Stimulated activated CD8-positive, alpha-beta memory T cell treated with anti-CD3 and anti-CD28 coated beads, Interleukin-4, amount 100 ng/mL, for 48 hours (primary cell): ENCODE measurements around the gene TMEM207.
A peak's percentile ranks its signal among the peaks of the same experiment; 100 is the strongest.

ENCODE experiments used
- DNase-seq: peaks from one replicate; pipeline ENCODE4 v3.0.0-alpha.2; 2020

TMEM207 gene

DNA sequence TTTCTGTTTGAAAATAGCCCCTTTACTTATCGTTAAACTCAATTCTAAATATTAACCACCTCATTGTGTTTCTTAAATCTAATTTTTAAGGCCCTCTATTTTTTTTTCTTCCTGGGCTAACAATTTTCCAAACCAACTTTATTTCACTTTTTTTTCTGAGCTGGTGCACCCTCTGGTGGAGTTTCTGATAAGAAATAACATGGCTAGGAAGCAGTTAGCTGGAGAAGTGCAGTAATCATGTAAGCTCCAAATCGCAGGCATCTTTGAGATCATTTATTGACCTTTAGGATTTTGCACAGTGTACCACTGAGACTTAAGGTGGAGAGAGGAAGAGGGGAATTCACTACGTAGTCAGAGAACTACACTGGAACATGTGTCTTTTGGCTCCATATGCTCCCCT is 6.4 kb downstream of the TMEM207 start:
- no peak for DNase-seq

DNA sequence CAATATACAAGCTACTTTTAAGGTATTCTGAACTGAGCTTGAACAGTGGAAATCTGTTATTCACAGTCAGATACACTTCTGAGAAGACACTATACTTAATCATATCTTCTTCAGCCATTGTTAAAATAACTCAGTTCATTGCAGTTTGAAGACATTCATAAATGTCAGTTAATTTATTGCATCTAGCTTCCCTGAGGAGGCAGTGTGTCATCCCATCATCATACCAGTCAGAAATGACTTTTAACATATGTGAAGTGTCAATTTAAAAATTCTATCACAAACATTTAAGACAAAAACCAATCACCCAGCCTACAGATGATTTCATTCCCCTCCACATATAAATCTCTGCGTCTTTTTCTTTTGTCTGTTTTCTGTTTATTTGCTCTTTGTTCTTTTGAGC is 7.5 kb downstream of the TMEM207 start:
- no peak for DNase-seq

DNA sequence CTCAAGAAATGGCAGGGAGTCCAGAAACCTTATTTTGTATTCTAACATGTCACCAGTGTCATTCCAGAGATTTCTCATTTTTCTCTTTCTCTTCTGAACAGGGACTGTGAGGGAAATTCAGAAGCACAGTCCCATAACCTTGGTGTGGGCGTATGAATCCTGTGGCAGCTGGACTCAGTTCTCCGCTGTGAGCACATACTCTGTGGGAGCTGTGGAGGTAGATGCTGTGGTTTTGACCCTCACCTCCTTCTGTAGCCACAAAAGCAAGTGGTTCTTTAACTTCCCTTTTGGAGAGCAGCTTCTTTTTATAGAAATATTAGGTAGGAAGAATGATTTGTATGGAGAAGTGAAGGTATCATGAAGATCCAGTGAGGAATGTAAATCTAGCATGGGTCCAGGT is 13.4 kb downstream of the TMEM207 start:
- DNase-seq: no peak

DNA sequence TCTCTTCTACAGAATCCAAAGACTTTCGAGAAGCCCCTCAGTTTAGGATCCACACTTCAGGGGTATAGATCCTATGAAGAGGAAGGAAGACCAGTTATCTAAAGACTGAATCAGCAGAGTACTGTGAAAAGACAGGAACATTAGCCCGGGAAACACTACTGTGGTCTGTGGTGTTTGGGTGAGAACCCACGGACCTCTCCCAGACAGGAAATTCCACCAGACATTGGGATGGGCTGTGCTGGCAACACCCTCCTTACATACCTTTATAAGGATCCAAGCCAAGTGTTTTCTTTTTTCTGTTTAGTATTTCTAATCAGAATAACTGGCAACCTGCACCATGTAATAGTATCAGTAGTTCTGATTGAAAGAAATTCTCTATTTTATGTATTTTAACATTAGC is 14.1 kb downstream of the TMEM207 start:
- no peak for DNase-seq

DNA sequence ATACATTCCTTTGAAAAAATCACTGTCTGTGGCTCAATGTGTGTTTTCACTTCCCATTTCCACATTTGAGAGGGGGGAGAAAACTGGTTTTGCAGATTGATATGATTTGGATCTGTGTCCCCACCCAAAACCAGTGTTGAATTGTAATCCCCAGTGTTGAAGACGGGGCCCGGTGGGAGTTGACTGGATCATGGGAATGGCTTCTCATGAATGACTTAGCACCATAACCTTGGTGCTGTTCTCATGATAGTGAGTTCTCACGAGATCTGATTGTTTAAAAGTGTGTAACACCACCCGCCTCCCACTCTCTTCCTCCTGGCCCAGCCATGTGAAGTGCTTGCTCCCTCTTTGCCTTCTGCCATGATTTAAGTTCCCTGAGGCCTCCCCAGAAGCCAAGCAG is 16.1 kb downstream of the TMEM207 start:
- DNase-seq: no peak

DNA sequence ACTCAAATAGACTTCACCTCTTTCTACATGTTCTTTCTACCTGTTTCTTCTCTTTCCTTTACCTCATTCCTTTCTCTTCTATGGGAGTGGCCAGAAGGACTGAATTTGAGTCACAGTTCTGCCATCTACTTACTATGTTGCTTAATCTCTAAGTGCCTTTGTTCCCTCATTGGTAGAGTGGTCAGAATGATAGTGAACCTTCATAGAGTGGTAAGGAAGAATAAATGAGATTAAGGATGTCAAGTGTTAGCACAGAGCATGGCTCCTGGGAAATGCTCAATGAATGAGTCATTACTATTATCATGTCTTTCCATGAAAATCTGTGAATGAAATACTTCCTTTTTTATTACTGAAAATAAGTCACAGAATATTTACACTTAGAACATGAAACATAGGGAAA is 17.5 kb downstream of the TMEM207 start:
- no peak for DNase-seq

DNA sequence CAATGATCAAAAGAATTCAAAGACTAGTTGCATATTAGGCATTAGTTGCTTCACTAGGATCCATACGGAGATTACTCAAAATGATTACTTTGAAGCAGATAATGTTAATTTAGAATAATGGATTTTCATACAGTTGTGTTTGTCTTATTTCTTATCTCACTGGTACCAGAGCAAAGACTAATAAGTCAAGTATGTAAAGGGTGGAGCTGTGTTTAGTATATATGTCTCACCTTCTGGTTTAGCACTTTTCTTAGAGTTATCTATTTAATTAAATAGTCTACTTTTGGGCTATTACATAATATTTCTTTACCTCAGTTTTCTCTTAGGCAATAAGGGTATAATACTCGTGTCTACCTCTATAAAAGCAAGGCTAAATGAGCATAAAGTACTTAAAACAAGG is 18.8 kb downstream of the TMEM207 start:
- DNase-seq: no peak

DNA sequence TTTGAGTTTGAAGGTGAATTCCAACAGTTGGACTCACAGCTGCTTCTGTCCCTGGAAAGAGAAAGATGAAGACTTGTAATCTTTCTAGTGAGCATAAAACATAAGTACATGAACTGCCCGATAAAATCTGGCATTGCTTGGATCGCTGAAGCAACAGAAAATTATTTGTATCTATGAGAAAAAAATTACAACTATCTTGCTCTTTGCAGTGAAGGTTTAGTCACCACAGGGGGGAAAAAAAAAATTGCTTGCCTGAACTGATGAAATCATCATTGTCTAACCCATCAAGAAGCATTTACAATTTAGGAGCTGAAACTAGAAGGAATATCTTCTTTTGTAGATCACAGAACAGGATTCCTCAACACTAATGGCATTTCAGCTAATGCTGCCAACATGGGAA is 20.0 kb downstream of the TMEM207 start:
- no peak for DNase-seq

DNA sequence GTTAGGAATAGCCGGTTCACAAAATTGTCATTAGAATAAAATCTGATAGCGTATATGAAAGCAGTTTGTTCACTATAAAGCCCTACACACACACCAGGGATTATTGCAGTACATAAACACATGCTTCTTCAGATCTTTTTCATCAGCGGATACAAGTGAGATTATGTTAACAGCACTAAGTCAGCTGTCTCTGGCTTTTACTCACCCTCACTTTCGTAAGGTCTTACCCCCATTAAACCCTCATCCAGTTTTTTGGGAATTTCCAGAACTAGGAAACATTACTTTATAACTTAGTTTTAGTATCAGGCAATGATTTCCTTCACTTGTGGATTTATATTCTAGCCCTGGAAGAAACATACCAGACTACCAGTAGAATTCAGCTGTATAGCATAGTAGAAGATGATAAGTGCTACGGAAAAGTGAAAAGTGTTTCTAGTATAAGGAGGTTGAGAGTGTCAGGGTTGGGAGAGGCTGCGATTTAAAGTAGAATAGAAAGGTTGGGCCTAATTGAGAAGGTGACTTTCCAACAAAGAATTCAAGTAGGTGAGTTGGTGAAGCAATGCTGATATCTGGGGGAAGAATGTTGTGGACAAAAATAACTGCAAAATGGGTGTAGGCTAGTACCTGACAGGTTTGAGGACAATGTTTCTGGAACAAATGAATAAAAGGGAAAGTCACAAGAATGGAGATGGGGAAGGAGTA is 22.7 kb downstream of the TMEM207 start:
- DNase-seq: no peak

DNA sequence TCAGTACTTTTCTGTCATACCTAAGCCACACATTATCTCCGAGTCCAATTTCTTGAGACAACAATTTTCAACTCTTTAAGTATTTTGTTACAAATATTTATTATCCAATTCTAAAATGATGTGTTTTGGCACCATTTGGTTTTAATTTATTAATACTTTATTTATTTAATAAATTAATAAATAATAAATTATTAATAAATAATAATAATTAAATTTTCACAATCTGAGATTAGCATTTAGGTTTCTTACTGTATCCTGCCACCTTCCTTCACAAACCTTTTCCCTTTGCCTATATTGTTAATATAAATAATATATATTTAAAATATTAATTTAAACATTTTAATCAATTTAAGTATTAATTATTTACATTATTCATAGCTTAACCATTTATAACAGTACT is 23.9 kb downstream of the TMEM207 start:
- DNase-seq: no peak

DNA sequence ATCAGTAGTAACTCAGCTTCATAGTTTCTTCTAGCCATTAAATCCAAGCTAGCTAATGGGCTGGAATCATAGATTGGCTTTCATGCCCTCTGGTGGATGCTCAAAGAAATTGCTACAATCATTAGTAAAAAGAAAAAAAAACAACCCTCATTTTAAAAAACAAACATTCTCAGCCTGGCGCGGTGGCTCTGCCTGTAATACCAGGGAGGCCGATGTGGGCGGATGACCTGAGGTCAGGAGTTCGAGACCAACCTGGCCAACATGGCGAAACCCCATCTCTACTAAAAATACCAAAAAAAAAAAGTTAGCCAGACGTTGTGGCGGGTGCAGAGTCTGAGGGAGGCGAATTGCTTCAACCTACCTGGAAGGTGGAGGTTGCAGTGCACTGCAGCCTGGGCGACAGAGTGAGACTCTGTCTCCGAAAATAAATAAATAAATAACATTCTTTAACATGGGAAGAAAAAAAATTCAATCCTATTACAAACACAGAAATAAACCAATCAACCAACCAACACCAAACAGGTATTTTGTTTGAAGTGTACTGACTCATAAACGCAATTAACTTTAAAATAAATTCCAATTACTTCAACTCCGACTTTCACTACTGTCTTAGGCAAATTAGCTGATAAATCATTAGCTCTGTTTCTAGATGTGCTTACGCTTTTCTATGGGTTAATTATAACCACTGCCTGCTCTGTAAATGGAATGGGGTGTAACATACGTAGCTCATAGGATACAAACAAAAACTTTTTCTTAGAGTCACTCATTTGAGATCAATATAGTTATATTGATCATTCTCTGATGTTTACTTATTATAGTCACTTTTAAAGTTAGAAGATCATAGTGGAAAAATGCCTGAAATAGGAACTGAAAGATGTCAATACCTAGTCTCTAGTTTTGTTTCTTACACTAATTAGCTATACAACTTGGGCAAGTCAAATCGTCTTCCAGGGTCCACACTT is 24.9 kb downstream of the TMEM207 start:
- peak; percentile 54 for DNase-seq

DNA sequence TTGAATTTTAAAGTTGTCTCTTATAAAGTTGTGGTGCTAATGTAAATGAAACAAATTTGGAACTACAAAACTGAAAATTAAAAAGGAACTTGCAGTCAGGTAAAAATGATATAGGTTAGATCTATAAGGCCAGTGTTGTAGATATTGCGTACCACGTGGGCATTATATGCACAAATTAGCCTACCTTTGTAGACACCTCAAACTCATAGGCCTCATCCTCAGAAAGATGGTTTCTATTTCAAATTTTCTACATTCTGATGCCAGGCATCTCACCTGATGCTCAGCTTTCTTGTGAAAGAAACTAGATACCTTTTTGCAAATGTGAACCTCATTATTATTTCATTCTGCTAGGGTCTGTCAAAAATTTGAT is 25.6 kb downstream of the TMEM207 start:
- no peak for DNase-seq

DNA sequence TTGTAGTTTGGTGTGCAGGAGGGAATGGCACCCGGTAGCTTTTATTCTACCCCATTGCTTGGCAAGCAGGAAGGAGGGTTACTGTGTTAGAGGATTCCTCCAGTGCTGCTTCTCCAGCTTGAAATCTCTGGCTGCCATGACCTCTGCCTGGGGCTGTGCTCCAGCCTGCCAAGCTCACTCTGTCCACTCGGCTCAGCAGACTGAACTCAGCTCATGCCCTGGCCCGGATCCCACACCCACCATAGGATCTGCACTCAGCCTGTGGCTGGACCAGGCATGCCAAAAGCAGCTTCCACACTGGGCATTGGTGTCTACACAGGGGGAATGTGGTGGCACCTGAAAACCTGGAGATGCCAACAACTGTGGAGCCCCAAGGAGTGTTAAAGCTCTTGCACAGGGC is 35.4 kb downstream of the TMEM207 start:
- DNase-seq: no peak

DNA sequence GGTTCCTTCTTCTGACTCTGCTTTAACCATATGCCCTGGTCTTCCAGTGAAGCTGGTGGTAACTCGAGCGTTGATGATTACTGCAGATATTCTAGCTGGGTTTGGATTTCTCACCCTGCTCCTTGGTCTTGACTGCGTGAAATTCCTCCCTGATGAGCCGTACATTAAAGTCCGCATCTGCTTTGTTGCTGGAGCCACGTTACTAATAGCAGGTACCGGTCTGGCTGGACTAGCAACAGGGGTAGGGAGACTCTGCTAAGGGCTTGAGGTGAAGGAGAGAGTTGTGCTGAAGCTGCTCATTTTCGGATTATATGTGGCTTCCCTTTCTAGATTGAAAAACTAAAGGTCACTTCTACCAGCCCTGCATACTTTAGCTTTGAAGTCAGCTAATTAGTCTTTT is 45.0 kb downstream of the TMEM207 start:
- no peak for DNase-seq

DNA sequence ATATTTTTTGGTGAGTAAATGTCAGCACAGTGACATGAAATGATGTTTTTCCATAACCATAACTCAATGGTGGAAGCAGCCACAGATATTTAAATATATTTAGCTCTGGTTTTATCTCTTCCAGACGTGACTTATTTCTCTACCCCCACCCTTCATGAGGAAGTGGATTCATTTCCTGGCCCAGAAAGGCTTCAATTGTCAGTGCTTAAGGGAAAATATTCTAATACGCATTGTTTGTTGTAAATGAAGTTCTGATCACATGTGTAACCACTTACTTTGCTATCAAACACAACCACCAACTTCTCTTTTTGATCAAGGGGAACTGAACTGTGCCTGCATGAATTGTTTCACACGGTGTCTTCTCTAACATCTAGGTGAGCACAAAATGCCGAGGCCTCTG is 47.7 kb downstream of the TMEM207 start:
- DNase-seq: no peak

DNA sequence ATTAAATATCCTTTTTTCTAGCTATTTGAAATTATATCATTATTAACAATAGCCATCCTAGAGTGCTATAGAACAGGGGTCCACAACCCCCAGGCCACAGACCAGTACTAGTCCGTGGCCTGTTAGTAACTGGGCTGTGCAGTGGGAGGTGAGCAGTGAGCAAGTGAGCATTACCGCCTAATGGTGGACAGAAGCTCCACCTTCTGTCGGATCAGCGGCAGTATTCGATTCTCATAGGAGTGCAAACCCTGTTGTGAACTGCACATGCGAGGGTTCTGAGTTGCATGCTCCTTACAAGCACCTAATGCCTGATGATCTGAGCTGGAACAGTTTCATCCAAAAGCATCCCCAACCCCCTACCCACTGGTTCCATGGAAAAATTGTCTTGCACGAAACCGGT is 50.0 kb downstream of the TMEM207 start:
- no peak for DNase-seq

DNA sequence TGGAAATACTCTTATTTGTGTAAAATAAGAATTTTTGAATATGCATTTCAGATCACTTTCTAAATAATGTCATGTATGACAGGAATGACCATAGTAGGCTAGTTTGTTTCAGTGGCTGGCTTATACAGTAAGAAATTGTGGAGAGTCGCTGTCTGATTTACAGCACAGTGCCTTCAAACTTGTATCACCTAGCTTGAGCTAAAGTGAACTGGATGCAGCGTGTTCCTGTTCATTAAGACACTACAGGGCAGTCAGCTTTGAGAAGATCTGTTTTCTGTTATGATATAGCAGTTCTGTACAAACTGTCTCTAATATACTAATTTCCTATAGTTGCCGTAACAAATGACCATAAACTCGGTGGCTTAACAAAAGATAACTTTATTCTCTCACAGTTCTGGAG is 51.8 kb downstream of the TMEM207 start:
- no peak for DNase-seq

DNA sequence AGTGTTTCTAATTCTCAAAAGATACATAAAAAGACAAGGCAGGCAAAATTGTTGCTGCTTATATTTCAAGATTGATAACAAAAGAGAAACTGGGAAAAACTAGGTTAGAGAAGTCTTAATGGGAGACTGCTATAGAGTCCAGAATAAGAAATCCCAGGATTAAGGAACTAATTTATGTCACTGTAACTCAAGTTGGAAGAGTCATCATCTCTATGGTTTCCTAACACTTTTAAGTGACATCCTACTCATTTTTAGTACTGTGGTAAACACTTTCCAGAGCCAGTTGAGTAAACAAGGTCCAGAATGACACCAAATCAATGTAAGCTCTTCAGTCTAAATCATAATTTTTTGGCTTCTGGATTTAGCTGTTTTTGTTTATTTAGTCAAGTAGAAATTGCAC is 53.7 kb downstream of the TMEM207 start:
- no peak for DNase-seq

DNA sequence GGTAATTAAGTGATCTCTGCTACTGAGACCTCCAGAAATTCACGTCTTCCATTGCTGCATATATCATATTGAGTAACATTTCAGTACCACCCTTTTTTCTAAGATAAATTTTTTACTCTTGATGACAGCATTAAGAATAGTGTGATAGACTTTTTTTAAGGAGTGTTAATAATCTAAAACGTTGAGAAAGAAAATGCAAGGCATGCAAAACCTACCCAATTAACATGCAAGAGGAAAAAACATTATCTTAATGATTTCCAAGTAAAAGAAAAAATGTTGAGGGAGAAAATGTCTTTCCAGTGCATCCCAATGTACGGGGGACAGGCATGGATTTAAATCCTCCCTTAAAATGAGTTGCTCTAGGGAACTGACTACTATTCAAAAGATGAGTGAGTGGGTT is 61.0 kb downstream of the TMEM207 start:
- no peak for DNase-seq

DNA sequence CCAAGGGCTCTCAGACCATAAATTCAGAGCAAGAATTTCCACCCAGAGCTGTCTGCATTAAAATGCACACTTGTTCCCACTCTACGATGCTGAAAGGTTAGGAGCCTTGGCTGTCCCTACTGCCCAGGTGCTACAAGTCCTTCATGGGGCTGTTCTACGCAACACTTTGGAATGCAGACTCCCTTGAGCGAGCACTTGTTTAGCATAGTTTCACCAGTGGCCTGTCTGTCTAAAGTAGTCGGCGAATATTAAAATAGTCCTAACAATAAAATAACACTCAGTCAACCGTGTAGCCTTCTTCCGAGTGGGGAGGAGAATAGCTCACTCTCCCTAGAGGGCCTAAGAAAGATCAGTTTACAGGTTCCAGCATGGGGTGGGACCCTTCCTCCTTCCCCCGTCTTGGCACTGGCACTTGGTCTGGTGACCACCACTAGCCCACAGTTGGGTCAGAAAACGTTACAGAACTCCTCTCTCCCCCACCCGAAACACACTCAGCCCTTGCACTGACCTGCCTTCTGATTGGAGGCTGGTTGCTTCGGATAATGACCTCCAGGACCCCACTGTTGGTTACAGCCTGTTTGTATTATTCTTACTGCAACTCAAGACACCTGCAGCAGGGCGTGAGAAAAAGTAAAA is 62.0 kb downstream of the TMEM207 start, which contains the start of gene CLDN16:
Gene CLDN16, plus strand, starts transcription at position 586 of the 636 bp plus-strand sequence. CDS start 167 bp downstream, outside the sequence.
- DNase-seq: no peak

DNA sequence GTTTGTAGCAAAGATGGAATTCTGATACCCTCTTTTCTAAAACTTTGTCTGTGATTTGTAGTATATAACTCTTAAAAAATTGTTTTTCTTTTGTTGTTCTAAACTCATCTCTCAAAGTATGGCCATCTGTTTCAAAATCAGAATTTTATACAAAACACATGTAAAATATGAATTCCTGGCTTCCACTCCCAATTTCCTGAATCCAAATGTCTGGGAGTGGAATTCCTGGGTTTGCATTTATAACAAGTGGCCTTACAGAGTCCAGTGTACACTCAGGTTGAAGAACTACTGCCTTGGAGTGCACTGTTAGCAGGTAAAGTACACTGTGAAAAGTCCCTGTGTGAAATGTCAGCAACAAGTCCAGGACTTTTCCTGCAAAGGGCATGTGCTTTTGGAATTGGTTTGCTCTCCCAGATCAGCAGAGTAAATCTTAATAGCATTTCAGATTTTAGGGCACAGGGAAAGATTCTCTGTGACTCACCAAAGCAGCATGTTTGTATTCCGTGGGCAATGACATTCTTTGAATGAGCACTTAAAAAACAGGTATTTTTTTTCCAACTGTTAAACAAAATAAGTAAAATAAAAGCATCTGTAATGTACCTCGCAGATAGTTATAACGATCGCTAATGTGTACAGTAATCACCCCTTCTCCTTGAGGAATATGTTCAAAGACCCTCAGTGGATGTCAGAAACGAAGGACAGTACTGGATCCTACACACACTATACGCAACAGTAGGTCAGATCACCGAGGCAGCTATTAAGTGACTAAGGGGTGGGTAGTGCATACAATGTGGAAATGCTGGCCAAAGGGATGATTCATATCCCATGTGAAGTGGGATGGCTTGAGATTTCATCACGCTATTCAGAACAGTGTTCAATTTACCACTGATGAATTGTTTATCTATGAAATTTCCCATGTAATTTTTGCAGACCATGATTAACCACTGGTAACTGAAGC is 63.7 kb downstream of the TMEM207 start:
- DNase-seq: no peak

DNA sequence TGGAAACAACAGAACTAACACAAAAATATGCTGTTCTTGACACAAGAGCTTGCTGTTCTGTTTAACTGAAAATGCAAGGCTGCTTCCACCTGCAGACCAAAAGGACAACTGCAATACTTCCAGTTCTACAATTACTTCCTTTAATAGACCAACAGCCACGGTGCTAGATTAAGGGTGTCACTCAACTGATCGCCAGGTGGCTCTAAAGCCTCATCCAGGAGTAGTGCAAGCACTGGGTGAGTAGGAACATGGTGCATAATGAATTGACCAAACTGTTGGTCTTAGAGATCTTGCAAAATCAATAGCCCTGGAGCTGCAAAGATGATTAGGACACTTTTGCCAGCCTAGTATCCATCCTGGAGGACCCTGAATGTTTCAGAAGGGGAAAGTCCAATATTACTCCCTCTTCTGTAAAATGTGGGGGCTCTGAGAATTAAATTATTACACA is 65.4 kb downstream of the TMEM207 start:
- DNase-seq: no peak

DNA sequence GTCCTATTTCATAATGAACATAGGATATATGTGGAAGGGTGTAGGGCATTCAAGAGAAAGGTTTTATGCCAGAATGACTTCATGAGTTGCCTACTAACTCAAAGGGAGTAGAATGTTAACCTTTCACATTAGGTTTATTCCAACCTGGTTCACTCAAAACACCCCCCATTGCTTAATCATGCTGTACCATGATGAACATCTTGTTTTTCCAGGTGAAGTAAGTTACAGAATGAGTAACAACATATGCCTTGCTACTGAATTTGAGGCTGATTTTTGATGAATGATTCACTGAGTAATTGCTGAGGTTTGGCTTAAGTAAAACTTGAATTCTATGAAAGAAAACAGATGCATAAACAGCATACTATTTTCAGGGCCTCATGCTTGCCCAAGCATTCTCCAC is 67.6 kb downstream of the TMEM207 start:
- DNase-seq: no peak
